Astrocyte of the hippocampus (primary cell): ENCODE data around the gene MRPL4.

Experiments used
- DNase-seq: peaks from one replicate; pipeline ENCODE4 v3.0.0; 2011; ENCODE audit warnings: low read depth, low spot score

The MRPL4 gene

GRCh38 chr19:10251792-10252694 is at the start of gene MRPL4:
Gene MRPL4, plus strand, starts transcription at chr19:10252214. Its CDS starts 40 bp downstream, at chr19:10252254.
- DNase-seq = peak; percentile 99

GRCh38 chr19:10203686-10204085 is 48.3 kb upstream of the MRPL4 start:
- DNase-seq = no peak

GRCh38 chr19:10205636-10206035 is 46.4 kb upstream of the MRPL4 start:
- peak; percentile 23 for DNase-seq

- peak; percentile 94 for DNase-seq
These were observed 45.7 kb upstream of the MRPL4 start for GRCh38 chr19:10206226-10206885.

- peak; percentile 53 for DNase-seq
These were observed 45.0 kb upstream of the MRPL4 start for GRCh38 chr19:10207026-10207425.

GRCh38 chr19:10209315-10209714 is 42.7 kb upstream of the MRPL4 start:
- peak; percentile 38 for DNase-seq

- DNase-seq = no peak
These were observed 41.0 kb upstream of the MRPL4 start for GRCh38 chr19:10211061-10211460.

- no peak for DNase-seq
These were observed 40.3 kb upstream of the MRPL4 start for GRCh38 chr19:10211691-10212090.

- peak; percentile 56 for DNase-seq
These were observed 37.2 kb upstream of the MRPL4 start for GRCh38 chr19:10214784-10215183.

GRCh38 chr19:10217085-10217484 is 34.9 kb upstream of the MRPL4 start:
- no peak for DNase-seq

- peak; percentile 71 for DNase-seq
These were observed 32.3 kb upstream of the MRPL4 start for GRCh38 chr19:10219678-10220077.

- DNase-seq = no peak
These were observed 31.3 kb upstream of the MRPL4 start for GRCh38 chr19:10220695-10221094.

- no peak for DNase-seq
These were observed 29.7 kb upstream of the MRPL4 start for GRCh38 chr19:10222201-10222890.

GRCh38 chr19:10223488-10224213 is 28.4 kb upstream of the MRPL4 start:
- no peak for DNase-seq

- no peak for DNase-seq
These were observed 27.7 kb upstream of the MRPL4 start for GRCh38 chr19:10224337-10224736.

- DNase-seq = no peak
These were observed 26.0 kb upstream of the MRPL4 start for GRCh38 chr19:10226021-10226375.

GRCh38 chr19:10226376-10227025 is 25.5 kb upstream of the MRPL4 start:
- no peak for DNase-seq

- DNase-seq = no peak
These were observed 24.7 kb upstream of the MRPL4 start for GRCh38 chr19:10227026-10227971.

GRCh38 chr19:10228393-10228792 is 23.6 kb upstream of the MRPL4 start:
- no peak for DNase-seq

- no peak for DNase-seq
These were observed 23.1 kb upstream of the MRPL4 start for GRCh38 chr19:10228920-10229319.
